Motor neuron (in vitro differentiated cells): Measurements from ENCODE around the gene USP13. TPM values are rescaled to one million over a fixed set of nuclear protein-coding genes. Genes with fewer than 3 reads are reported as not detected.

Experiments used
- ATAC-seq, 8 experiments: fragments of 200-7000 bp; cut with Tn5 transposase; replicated peaks in 6 of 8; 2 replicates each; pipeline ENCODE4 v1.8.0; 2021; ENCODE audit warnings: mild to moderate bottlenecking in 8 of 8, moderate library complexity in 8 of 8
- H3K27ac ChIP-seq, 2 donors: fragments of 250-450 bp; sonication (Bioruptor Pico); 2 replicates each; pipeline ENCODE4 v1.9.0; 2021; ENCODE audit warnings: antibody characterized with exemption in 2 of 2, mild to moderate bottlenecking in 2 of 2, moderate library complexity in 1 of 2
- H3K4me1 ChIP-seq, 2 donors: fragments of 250-450 bp; sonication (Bioruptor Pico); replicated peaks in 1 of 2; 2 replicates each; pipeline ENCODE4 v1.6.1; 2021; ENCODE audit warnings: antibody characterized with exemption in 2 of 2, mild to moderate bottlenecking in 2 of 2, moderate library complexity in 1 of 2
- H3K4me3 ChIP-seq, 5 donors: fragments of 250-450 bp; sonication (Bioruptor Pico); 2 replicates each; pipeline ENCODE4 v1.9.0; 2021; ENCODE audit warnings: antibody characterized with exemption in 5 of 5, mild to moderate bottlenecking in 5 of 5, moderate library complexity in 4 of 5
- WGBS, 10 experiments: fragments of 450-650 bp; shearing (Covaris generic); methylation state at CpG; one replicate each; pipeline ENCODE4 v1.0.0; 2022; 5-methylcytosine and 5-hydroxymethylcytosine counted together
- in situ Hi-C, 9 experiments: fragments of 400-800 bp; cut with MboI; loops; one replicate each; pipeline ENCODE4 v1.15.0; 2021; ENCODE audit warnings: low sequenced_read_pairs in 9 of 9, low pct_unique_long_range_greater_than_20kb in 2 of 9; ENCODE audit not compliant: unreplicated experiment in 9 of 9
- total RNA-seq, 8 experiments: library from RNA; unstranded; fragments of 300-600 nt; gene quantifications; 2 replicates each; pipeline versions ENCODE4 v1.2.3 to v1.2.4, GENCODE V29; 2022

Gene USP13
- total RNA-seq, 8 experiments from 2014 or later = 3.7 to 19.6 (median 7.1) TPM

DNA sequence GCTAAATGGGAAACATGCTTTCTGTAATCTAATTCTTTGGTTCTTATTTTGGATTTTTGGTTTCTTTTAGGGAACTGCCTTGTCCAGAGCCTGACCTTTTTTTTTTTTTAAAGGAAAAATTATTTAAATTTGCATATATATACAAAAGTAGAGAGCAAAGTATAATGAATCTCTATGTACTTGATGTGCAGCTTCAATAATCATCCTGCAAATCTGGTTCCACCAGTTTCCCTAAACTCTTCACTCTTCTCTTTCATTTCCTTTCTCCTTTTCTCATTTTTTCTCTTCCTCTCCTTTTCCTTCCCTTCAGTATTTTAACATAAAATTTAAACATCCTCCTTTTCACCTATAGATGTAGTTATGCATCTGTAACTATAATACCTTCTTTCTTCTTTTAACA is 82.5 kb downstream of the USP13 start:
- in situ Hi-C loops = no loop called here
- ATAC-seq = no peak
- Histone ChIP-seq H3K27ac (no peak overlapping the region), H3K4me3 (no peak overlapping the region), H3K4me1 (no peaks in the 10 kb centered on the region)

DNA sequence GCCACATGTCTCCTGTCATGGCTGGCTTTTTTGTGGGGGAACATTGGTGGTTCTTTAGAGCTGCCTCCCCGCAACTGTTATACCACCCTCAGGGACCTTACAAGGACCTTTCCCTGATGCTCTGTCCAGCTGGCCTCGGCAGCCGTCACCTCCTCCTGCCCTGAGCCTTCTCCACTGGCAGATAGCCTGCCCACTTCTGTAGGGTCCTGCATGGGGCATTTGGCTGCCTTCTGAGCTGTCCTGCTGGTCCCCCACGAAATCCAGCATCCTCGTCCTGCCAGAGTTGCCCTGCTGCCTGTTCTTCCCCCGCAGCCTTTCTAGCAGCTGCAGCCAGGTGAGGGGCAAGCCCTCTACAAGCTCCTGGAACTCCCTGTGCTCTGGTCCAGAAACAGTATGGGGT is 86.2 kb downstream of the USP13 start:
- no peak for ATAC-seq
- H3K4me1 ChIP-seq = no peaks in the 10 kb centered on the region
- WGBS, 10 experiments = 73 to 100% methylated on average over 2 of the region's 6 CpGs; no CpG with 5 or more reads in 8 of the 10 experiments
- H3K27ac ChIP-seq = no peak overlapping the region
- in situ Hi-C loops = no loop called here
- H3K4me3 ChIP-seq = no peak overlapping the region

DNA sequence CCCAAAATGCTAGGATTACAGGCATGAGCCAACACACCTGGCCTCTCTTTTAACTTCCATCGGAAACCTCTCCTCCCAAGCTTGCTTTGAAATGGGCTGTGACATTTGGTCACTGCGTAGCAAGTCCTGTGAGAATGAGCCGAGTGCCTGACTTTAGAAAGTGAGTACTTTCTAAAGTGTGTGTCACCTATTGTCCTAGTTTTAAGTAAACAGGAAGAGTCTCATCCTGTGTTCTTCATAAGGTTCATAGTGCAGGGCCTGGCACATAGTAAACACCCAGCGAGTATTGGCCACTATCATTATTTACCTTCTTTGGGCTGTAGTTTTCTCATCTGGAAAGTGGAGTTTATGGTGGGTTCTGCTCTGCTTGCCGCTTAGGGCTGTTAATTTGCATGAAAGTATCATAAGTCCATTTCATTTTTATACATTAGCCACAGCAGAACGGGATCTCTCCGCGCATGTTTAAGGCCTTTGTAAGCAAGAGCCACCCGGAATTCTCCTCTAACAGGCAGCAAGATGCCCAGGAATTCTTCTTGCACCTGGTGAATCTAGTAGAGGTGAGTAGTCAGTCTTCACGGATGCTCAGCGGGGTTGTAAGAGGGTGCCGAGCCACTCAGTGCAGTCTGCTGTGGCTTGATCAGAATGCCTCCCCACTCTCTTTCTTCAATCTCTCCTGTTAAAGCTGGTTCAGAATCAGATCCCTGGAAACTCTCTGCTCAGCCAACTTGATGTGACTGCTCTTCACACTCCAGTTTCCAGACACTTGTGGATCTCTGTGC is 87.2 kb downstream of the USP13 start:
- no peak overlapping the region for H3K4me3 ChIP-seq
- H3K4me1 ChIP-seq = no peaks in the 10 kb centered on the region
- no peak overlapping the region for H3K27ac ChIP-seq
- no peak for ATAC-seq
- 72 to 100% (median 93%) methylated on average over 1 to 8 of the region's 12 CpGs; no CpG with 5 or more reads in 1 of the 10 experiments for WGBS, 10 experiments
- in situ Hi-C loops = no loop called here

DNA sequence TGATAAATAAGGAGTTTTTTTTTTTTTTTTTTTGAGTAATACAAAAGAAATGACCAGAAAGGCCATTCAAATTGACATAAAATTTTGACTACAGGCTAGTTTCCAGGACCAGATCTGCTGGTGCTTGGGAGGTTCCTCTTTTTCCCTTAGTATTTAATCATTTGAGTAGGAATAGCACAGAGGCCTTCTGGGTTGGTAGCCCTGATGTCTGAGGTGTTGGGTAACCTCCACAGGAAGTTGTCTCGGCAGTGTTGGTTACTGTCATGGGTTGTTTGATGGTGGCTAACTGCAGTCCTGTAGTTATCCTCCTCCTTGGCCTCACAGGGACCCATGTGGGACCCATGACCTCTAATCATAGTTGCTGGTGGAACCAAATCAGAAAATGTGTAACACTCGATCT is 91.1 kb downstream of the USP13 start:
- Histone ChIP-seq H3K4me3 (no peak overlapping the region), H3K27ac (no peak overlapping the region), H3K4me1 (no peaks in the 10 kb centered on the region)
- in situ Hi-C loops = no loop called here
- no peak for ATAC-seq
- 60 to 100% (median 100%) methylated on average over 1 to 2 of the region's 2 CpGs; no CpG with 5 or more reads in 3 of the 10 experiments for WGBS, 10 experiments

DNA sequence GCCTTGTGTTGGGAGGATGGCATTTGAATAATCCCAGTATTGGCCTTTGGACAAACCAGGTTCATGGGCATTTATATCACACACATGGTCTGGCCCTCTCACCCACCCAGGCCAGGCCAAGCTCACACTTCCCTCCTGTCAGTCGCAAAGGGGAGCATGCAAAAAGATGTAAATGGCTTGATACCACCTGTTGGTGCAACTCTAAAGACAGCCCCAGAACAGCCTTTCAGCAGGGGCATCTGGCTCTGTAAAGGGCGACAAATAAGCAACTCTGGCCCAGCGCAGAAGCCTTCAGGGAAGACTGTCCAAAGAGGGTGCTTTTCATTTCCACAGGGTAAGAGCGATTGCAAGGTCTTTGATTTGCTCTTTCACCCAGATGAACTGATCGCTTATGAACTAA is 91.8 kb downstream of the USP13 start:
- no peak overlapping the region for H3K27ac ChIP-seq

DNA sequence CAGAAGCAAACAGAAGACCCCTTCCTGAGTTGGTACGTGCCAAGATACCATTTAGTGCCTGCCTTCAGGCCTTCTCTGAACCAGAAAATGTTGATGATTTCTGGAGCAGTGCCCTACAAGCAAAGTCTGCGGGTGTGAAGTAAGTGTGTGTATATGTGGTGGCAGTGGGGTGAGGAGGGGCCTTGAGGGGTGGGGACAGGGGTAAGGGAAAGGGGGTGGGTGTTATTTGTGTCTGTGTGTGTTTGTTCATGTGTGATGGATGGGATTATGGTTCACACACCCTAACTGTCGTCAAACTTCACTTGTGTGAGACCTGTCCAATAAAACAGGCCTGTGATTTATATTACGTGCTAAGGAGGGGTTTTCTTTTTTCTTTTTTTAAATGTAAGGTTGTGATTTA is 92.2 kb downstream of the USP13 start:
- ATAC-seq = no peak
- in situ Hi-C loops = no loop called here
- Histone ChIP-seq H3K4me3 (no peak overlapping the region), H3K4me1 (no peaks in the 10 kb centered on the region), H3K27ac (no peak overlapping the region)
- 80 to 100% (median 94%) methylated on average over 1 to 2 of the region's 4 CpGs; no CpG with 5 or more reads in 4 of the 10 experiments for WGBS, 10 experiments

More for the DNA sequence above, 91.8 kb downstream of the USP13 start:
- 80 to 100% (median 100%) methylated on average over 1 to 2 of the region's 5 CpGs; no CpG with 5 or more reads in 5 of the 10 experiments for WGBS, 10 experiments
- ATAC-seq = no peak
- no peak overlapping the region for H3K4me3 ChIP-seq
- in situ Hi-C loops = no loop called here
- H3K4me1 ChIP-seq = no peaks in the 10 kb centered on the region

DNA sequence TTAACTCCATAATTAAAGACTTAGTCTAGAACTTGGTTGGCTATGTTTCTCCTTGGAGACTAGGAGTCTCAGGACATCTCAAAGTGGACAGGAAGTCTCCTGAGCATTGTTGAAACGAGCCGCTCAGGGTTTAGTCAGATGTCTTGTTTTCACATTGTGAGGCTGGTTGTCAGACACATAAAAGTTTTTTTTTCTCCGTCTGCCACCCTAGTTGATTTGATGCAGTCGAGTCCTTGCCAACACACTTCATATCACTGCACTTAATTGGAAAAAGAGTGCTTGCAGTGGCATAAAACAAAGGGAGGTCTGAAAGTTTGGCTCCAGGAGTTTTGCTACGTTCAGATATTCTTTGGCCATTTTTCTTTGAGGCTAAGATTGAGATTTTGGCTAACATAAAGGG is 92.9 kb downstream of the USP13 start:
- in situ Hi-C loops = no loop called here
- no peak overlapping the region for H3K4me3 ChIP-seq
- H3K27ac ChIP-seq = no peak overlapping the region
- WGBS, 10 experiments = 50 to 100% (median 67%) methylated on average over 2 to 5 of the region's 5 CpGs
- no peaks in the 10 kb centered on the region for H3K4me1 ChIP-seq
- ATAC-seq = no peak

DNA sequence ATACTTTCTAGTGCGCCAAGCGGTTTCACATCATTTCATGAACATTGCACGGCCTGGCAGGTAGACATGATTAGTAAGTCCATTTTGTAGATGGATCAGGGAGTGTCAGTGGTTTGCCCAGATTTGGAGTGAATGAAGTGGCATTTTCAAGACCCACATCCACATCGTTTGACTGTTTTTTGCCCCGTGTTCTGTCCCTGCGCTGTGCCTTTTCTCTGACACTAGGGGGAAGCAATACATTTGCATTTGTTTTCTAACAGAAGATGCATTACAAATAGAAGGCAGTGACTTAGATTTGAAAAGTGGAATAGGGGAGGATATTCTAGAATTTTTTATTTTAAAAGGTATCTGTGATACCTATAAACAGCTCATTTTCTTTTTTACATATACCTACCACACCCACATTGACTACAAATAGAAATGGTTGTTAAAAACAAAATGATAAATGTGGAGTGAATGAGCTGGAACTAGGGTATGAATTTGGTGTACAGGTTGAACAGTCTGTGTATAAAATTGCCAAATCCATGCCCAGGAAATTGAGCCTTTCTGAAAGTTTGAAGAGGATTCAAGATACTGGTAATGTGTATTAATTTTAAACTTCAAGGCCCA is 98.0 kb downstream of the USP13 start:
- no peak overlapping the region for H3K4me3 ChIP-seq
- ATAC-seq = peak in 3 of 8 experiments; percentile 38 to 62 (median 44)
- 50 to 93% (median 75%) methylated on average over 3 to 6 of the region's 6 CpGs; no CpG with 5 or more reads in 2 of the 10 experiments for WGBS, 10 experiments
- no peaks in the 10 kb centered on the region for H3K4me1 ChIP-seq
- H3K27ac ChIP-seq = no peak overlapping the region
- in situ Hi-C loops = loop anchor here in 1 of 9 experiments (25.0 kb wide), 1 partner anchor 836 kb away; no protein-coding TSS in a partner anchor

DNA sequence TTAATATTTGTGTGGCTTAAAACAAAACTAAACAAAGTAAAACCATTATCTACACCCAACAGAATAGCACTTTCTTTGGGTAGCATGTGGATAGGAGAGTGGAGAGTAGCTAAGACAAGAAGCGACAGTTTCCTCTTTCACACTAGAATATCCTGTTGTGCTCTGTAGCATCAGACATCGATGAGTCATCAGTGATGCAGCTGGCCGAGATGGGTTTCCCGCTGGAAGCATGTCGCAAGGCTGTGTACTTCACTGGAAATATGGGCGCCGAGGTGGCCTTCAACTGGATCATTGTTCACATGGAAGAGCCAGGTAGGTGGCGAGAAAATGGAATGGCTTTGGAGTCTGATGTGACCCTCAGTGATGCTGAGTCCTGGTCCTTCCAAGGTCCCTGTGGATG is 108.1 kb downstream of the USP13 start:
- Histone ChIP-seq H3K4me3 (no peak overlapping the region), H3K4me1 (no peaks in the 10 kb centered on the region), H3K27ac (no peak overlapping the region)
- 53 to 100% (median 93%) methylated on average over 1 to 7 of the region's 8 CpGs; no CpG with 5 or more reads in 3 of the 10 experiments for WGBS, 10 experiments
- ATAC-seq = no peak
- in situ Hi-C loops = loop anchor here in 1 of 9 experiments (25.0 kb wide), 1 partner anchor 826 kb away; no protein-coding TSS in a partner anchor

DNA sequence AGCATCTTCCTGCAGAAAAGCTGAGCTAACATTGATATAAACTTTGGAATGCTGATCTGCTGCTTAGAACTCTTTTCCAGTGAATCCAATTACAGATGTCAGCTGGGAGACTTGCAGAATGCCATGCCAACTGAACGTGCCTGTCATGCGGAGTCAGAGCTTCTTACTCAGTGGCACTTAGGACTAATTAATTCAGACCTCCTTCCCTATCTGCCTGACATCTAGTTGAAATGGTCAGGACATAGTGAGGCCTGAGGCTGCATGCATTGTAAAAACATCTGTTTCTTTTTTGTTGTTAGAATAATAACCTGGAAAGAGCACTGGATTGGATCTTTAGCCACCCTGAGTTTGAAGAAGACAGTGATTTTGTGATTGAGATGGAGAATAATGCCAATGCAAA is 112.6 kb downstream of the USP13 start:
- in situ Hi-C loops = loop anchor here in 1 of 9 experiments (25.0 kb wide), 1 partner anchor 822 kb away; no protein-coding TSS in a partner anchor
- no peaks in the 10 kb centered on the region for H3K4me1 ChIP-seq
- no peak overlapping the region for H3K4me3 ChIP-seq
- ATAC-seq = peak in 1 of 8 experiments; percentile 25
- WGBS, 10 experiments = 33 to 93% (median 67%) methylated on average over 1 to 2 of the region's 2 CpGs; no CpG with 5 or more reads in 3 of the 10 experiments
- no peak overlapping the region for H3K27ac ChIP-seq

DNA sequence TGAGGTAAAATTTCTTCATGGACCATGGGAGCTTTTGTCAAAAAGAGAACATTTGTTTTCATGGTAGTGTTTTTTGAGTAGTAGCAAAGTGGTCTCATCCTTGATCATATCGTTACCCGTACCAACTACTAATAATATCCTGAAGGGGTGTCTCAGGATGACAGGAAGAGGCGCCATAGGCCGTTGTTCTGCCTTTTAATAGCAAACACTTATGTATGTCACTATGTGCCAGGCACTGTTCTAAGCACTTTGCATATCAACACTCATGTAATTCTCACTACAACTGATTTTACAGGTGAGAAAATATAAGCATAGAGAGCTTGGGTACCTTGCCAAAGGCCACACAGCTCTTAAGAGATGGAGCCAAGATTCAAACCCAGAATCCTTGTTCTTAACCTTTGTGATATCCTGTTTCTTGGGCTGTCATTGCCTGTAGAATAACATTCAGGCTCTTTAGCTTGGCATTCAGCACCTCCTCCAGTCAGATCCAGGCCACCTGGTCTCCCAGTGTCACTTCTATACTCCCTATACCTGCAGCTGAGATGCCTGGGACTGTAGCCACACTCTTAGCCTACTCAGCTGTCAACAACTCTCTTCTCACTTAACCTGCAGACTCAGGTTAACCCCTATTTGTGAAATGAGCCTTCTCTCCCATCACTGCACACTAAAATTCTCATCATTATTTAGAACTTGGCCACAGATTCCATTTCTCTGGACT is 113.7 kb downstream of the USP13 start:
- Histone ChIP-seq H3K4me1 (no peaks in the 10 kb centered on the region), H3K27ac (no peak overlapping the region), H3K4me3 (no peak overlapping the region)
- WGBS, 10 experiments = 94 to 100% (median 100%) methylated on average over 1 to 4 of the region's 4 CpGs; no CpG with 5 or more reads in 5 of the 10 experiments
- ATAC-seq = no peak
- in situ Hi-C loops = loop anchor here in 1 of 9 experiments (25.0 kb wide), 1 partner anchor 821 kb away; no protein-coding TSS in a partner anchor

DNA sequence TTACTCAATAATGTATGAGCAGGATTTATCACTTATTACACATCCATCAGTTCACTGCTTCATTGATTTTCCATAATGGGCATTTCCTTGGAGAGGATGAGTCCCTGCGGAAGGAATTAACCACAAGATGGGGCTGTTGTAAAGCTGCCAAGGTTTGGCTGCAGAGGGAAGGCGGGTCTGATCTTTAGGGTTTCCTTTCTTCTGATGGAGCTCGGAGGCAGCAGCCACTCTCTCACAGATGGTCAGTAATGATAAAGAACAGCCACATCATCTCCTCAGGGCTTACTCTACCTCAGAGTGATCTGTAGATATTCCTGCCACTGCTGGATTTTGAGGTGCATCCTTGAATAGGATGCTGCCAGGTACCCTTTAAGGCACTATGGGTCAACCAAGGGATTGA is 115.2 kb downstream of the USP13 start:
- Histone ChIP-seq H3K4me1 (no peaks in the 10 kb centered on the region), H3K27ac (no peak overlapping the region), H3K4me3 (no peak overlapping the region)
- WGBS, 10 experiments = 0 to 57% (median 42%) methylated on average over 2 to 3 of the region's 3 CpGs; no CpG with 5 or more reads in 4 of the 10 experiments
- ATAC-seq = peak; percentile 71 to 96 (median 82)
- in situ Hi-C loops = loop anchor here in 1 of 9 experiments (25.0 kb wide), 1 partner anchor 819 kb away; no protein-coding TSS in a partner anchor
